A549 treated with Hydrocortisone at 1 μM for 4 hours (cell line): ENCODE results near the gene DRAXIN. TPM values are rescaled to one million over a fixed set of nuclear protein-coding genes. Genes with fewer than 3 reads are reported as not detected.

Experiments used
- total RNA-seq: library from RNA; stranded (reverse); fragments of 200-300 nt; extraction: Qiagen RNA extraction; gene quantifications from 5 replicates; pipeline ENCODE4 v1.2.3, GENCODE V29; 2022

DRAXIN gene
- total RNA-seq, result 0.03 to 0.09 TPM (median 0.05 TPM) in 5 replicates

GRCh38 chr1:11691302-11691914, at the start of gene DRAXIN:
DRAXIN (plus strand) TSS chr1:11691710; CDS start chr1:11706259, 14,549 bp downstream.

GRCh38 chr1:11654137-11654938, 37.2 kb upstream of the DRAXIN start, which contains the start of the genes FBXO2 and FBXO44:
FBXO2 (minus strand) TSS chr1:11654429; CDS start chr1:11654340, 89 bp downstream.
FBXO44 (plus strand) TSS chr1:11654877; CDS start chr1:11655836, 959 bp downstream.

GRCh38 chr1:11681071-11681771, 10.3 kb upstream of the DRAXIN start, which contains the start of gene MAD2L2:
MAD2L2 (minus strand) TSS chr1:11681148; CDS start chr1:11680601, 547 bp downstream.

GRCh38 chr1:11735854-11736745, 44.6 kb downstream of the DRAXIN start, which contains the start of gene AGTRAP:
AGTRAP (plus strand) TSS chr1:11736136; CDS start chr1:11736209, 73 bp downstream.

GRCh38 chr1:11761988-11762406, 70.5 kb downstream of the DRAXIN start, which contains the start of gene C1orf167:
C1orf167 (plus strand) TSS chr1:11762193; CDS start chr1:11764401, 2,208 bp downstream.

Other genes starting within 250 kb of the DRAXIN start
- 0.27 to 0.54 TPM (median 0.50 TPM) in 5 replicates for gene DISP3, start 212.6 kb upstream of the DRAXIN start, total RNA-seq
- 6.1 to 10.7 TPM (median 9.5 TPM) in 5 replicates for gene FBXO2, start 37.3 kb upstream of the DRAXIN start, total RNA-seq
- gene FBXO44, start 36.8 kb upstream of the DRAXIN start, total RNA-seq, result 15.2 to 18.2 TPM (median 16.2 TPM) in 5 replicates
- 7.2 to 9.4 TPM (median 8.6 TPM) in 5 replicates for gene FBXO6, start 27.5 kb upstream of the DRAXIN start, total RNA-seq
- 41.8 to 51.3 TPM (median 49.8 TPM) in 5 replicates for gene MAD2L2, start 10.6 kb upstream of the DRAXIN start, total RNA-seq
- gene AGTRAP, start 44.4 kb downstream of the DRAXIN start, total RNA-seq, result 80.0 to 109 TPM (median 100 TPM) in 5 replicates
- gene C1orf167, start 70.5 kb downstream of the DRAXIN start, total RNA-seq, result not detected in 5 replicates
- gene MTHFR, start 114.3 kb downstream of the DRAXIN start, total RNA-seq, result 4.4 to 5.0 TPM (median 4.7 TPM) in 5 replicates
- gene CLCN6, start 114.5 kb downstream of the DRAXIN start, total RNA-seq, result 5.3 to 6.3 TPM (median 5.6 TPM) in 5 replicates
- not detected in 5 replicates for gene NPPA, start 156.1 kb downstream of the DRAXIN start, total RNA-seq
- 0.16 TPM in 1 of 5 replicates, not detected in the others for gene NPPB, start 167.2 kb downstream of the DRAXIN start, total RNA-seq
- 33.2 to 45.8 TPM (median 42.9 TPM) in 5 replicates for gene KIAA2013, start 234.7 kb downstream of the DRAXIN start, total RNA-seq
- 75.7 to 90.6 TPM (median 83.9 TPM) in 5 replicates for gene PLOD1, start 243.0 kb downstream of the DRAXIN start, total RNA-seq